ENCODE data around the gene SUMF1. TPM values are rescaled to one million over a fixed set of nuclear protein-coding genes. Genes with fewer than 3 reads are reported as not detected.

The SUMF1 gene
- total and polyA plus RNA-seq, 2 of the 4 experiments (the other 2 are of a cell fraction) = 26.3 to 38.4 TPM

GRCh38 chr3:4476496-4476895 is 9.4 kb upstream of the SUMF1 start:
- Histone ChIP-seq H4K20me1 (ENCODE audit: insufficient read depth, low read length) (no peaks in the 10 kb centered on the region), H3K36me3 (ENCODE audit: control insufficient read depth, insufficient read depth, low read length) (no peaks in the 10 kb centered on the region), H3K9me1 (ENCODE audit: insufficient read depth, low read length) (no peaks in the 10 kb centered on the region), H4K8ac (ENCODE audit: low read depth in 2 of 2, low read length in 2 of 2) (no peak overlapping the region), H2BK15ac (ENCODE audit: low read depth, low read length) (no peak overlapping the region), H3K9ac (ENCODE audit: low read depth, low read length) (no peak overlapping the region), H2AK9ac (replicated peaks; ENCODE audit: low read depth, low read length, poor library complexity) (no peak overlapping the region), H3K4me3 (ENCODE audit: insufficient read depth, low read depth, low read length) (no peak overlapping the region), H2BK5ac (ENCODE audit: low read depth, low read length, poor library complexity, severe bottlenecking) (no peak overlapping the region), H3K4ac (ENCODE audit: low read depth, low read length) (no peak overlapping the region), H3K18ac (ENCODE audit: low read depth, low read length) (no peak overlapping the region), H3K14ac (replicated peaks; ENCODE audit: low read depth, low read length) (no peak overlapping the region), H2BK120ac (ENCODE audit: low read depth, low read length) (no peak overlapping the region), H3K4me2 (ENCODE audit: low read depth, low read length) (no peak overlapping the region), H2BK20ac (ENCODE audit: low read depth, low read length) (no peak overlapping the region), H3K23ac (ENCODE audit: low read depth, low read length) (no peak overlapping the region), H3K56ac (ENCODE audit: extremely low read depth, insufficient read depth, low read length) (no peak overlapping the region), H3K27me3 (ENCODE audit: control insufficient read depth, insufficient read depth, low read length) (peaks cover 21% of the 10 kb centered on the region), H4K5ac (ENCODE audit: low read depth, low read length) (no peak overlapping the region), H3K79me1 (ENCODE audit: low read depth in 1 of 2, low read length in 2 of 2) (no peaks in the 10 kb centered on the region), H3K4me1 (ENCODE audit: control insufficient read depth, insufficient read depth, low read length) (peaks cover 4% of the 10 kb centered on the region), H3K9me3 (ENCODE audit: control insufficient read depth, insufficient read depth, low read length) (no peaks in the 10 kb centered on the region), H2AFZ (replicated peaks; ENCODE audit: low read length, poor library complexity) (no peak overlapping the region), H2AK5ac (ENCODE audit: low read depth, low read length) (no peak overlapping the region), H3K27ac (ENCODE audit: insufficient read depth, low read length) (no peak overlapping the region), H4K91ac (ENCODE audit: insufficient read depth, low read depth, low read length) (no peak overlapping the region)
- TF ChIP-seq MXI1 (IDR thresholded peaks at IDR 0.05; ENCODE audit: borderline replicate concordance, low read depth, low read length) (no peak), CHD1 (IDR thresholded peaks at IDR 0.05; ENCODE audit: low read depth, low read length) (no peak), SMC3 (IDR thresholded peaks at IDR 0.05; ENCODE audit: low read depth, low read length) (no peak), RFX5 (IDR thresholded peaks at IDR 0.05; ENCODE audit: low read depth, low read length) (no peak), CTCF (conservative IDR thresholded peaks at IDR 0.05; ENCODE audit: low read depth, low read length) (no peak), POLR2A (IDR thresholded peaks at IDR 0.05; ENCODE audit: low read depth, low read length) (no peak), FOS (IDR thresholded peaks at IDR 0.05; ENCODE audit: low read depth, low read length) (no peak), MAFK (IDR thresholded peaks at IDR 0.05; ENCODE audit: low read depth, low read length) (no peak), USF2 (IDR thresholded peaks at IDR 0.05; ENCODE audit: low read depth, low read length) (no peak), RCOR1 (IDR thresholded peaks at IDR 0.05; ENCODE audit: insufficient replicate concordance, low read length) (no peak), MAZ (IDR thresholded peaks at IDR 0.05; ENCODE audit: borderline replicate concordance, low read depth, low read length) (no peak), BHLHE40 (IDR thresholded peaks at IDR 0.05; ENCODE audit: low read depth, low read length) (no peak), CEBPB (IDR thresholded peaks at IDR 0.05; ENCODE audit: low read depth, low read length) (no peak)
- TF ChIP-seq, protein P1, sequence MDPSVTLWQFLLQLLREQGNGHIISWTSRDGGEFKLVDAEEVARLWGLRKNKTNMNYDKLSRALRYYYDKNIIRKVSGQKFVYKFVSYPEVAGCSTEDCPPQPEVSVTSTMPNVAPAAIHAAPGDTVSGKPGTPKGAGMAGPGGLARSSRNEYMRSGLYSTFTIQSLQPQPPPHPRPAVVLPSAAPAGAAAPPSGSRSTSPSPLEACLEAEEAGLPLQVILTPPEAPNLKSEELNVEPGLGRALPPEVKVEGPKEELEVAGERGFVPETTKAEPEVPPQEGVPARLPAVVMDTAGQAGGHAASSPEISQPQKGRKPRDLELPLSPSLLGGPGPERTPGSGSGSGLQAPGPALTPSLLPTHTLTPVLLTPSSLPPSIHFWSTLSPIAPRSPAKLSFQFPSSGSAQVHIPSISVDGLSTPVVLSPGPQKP (IDR thresholded peaks at IDR 0.05; ENCODE audit: borderline replicate concordance, low read depth, low read length) = no peak
- no TSS peak for BruUV-seq (replicated peaks)
- in situ Hi-C loops (cut with MboI; ENCODE audit: low sequenced_read_pairs) = no loop called here
- DNase-seq = no peak
- ChIA-PET POLR2A (ENCODE audit: unreplicated experiment) (no interaction called here), CTCF (no interaction called here)
- ATAC-seq (ENCODE audit: low read depth) = no peak
- 0% methylated on average over 1 of the region's 1 CpG; no CpG with 5 or more reads in 1 of the 2 experiments for WGBS, 2 experiments (ENCODE audit: extremely low coverage in 2 of 2, insufficient read length in 1 of 2)
- dilution Hi-C loops (cut with HindIII; ENCODE audit: low sequenced_read_pairs, unreplicated experiment) = no loop called here
- intact Hi-C loops (cut with micrococcal nuclease) = no loop called here
